ENCODE measurements around the gene RASA3. TPM values are rescaled to one million over a fixed set of nuclear protein-coding genes. Genes with fewer than 3 reads are reported as not detected.

Gene RASA3
- total RNA-seq, 1 experiment from 2014 or later: 22.3 TPM

DNA sequence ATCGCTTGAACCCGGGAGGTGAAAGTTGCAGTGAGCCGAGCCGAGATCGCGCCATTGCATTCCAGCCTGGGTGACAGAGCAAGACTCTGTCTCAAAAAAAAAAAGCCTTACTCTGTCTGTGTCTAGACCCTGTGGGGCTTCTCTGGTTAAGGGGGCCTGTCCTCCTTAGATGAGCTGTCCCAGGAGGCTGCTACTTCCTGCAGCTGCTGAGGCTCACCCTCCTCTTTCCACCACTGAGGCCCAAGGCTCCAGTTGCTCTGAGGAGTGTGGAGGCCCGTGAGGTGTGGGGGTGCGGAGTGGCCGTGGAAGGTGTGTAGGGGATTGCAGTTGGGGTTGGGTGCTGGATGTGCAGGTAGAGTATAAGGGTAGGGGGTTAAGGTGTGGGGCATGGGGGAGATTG is 22.1 kb upstream of the RASA3 start:
- H3K4me3 Mint-ChIP-seq: no peak overlapping the region
- DNase-seq (ENCODE audit: low spot score) (no peak), ATAC-seq (no peak)
- ChIA-PET CTCF (no interaction called here), POLR2A (no interaction called here)
- H3K9me3 Mint-ChIP-seq: peaks cover 8% of the 10 kb centered on the region
- TF ChIP-seq TCF7 (CRISPR knock-in tag; IDR thresholded peaks at IDR 0.05; ENCODE audit: low read depth): no peak
- TF ChIP-seq NR3C1 (CRISPR knock-in tag; conservative IDR thresholded peaks at IDR 0.05; ENCODE audit: low read depth): no peak
- no peak for TF ChIP-seq ELF4 (CRISPR knock-in tag; IDR thresholded peaks at IDR 0.05; ENCODE audit: low read depth)
- TF ChIP-seq IRF2 (CRISPR knock-in tag; IDR thresholded peaks at IDR 0.05; ENCODE audit: borderline replicate concordance, low read depth): no peak
- no peak for TF ChIP-seq GABPB1 (CRISPR knock-in tag; IDR thresholded peaks at IDR 0.05)
- TF ChIP-seq, protein P1, sequence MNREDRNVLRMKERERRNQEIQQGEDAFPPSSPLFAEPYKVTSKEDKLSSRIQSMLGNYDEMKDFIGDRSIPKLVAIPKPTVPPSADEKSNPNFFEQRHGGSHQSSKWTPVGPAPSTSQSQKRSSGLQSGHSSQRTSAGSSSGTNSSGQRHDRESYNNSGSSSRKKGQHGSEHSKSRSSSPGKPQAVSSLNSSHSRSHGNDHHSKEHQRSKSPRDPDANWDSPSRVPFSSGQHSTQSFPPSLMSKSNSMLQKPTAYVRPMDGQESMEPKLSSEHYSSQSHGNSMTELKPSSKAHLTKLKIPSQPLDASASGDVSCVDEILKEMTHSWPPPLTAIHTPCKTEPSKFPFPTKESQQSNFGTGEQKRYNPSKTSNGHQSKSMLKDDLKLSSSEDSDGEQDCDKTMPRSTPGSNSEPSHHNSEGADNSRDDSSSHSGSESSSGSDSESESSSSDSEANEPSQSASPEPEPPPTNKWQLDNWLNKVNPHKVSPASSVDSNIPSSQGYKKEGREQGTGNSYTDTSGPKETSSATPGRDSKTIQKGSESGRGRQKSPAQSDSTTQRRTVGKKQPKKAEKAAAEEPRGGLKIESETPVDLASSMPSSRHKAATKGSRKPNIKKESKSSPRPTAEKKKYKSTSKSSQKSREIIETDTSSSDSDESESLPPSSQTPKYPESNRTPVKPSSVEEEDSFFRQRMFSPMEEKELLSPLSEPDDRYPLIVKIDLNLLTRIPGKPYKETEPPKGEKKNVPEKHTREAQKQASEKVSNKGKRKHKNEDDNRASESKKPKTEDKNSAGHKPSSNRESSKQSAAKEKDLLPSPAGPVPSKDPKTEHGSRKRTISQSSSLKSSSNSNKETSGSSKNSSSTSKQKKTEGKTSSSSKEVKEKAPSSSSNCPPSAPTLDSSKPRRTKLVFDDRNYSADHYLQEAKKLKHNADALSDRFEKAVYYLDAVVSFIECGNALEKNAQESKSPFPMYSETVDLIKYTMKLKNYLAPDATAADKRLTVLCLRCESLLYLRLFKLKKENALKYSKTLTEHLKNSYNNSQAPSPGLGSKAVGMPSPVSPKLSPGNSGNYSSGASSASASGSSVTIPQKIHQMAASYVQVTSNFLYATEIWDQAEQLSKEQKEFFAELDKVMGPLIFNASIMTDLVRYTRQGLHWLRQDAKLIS (CRISPR knock-in tag; IDR thresholded peaks at IDR 0.05; ENCODE audit: borderline replicate concordance): no peak
- TF ChIP-seq RELA (CRISPR knock-in tag; IDR thresholded peaks at IDR 0.05; ENCODE audit: borderline replicate concordance): no peak
- TF ChIP-seq, protein P2, sequence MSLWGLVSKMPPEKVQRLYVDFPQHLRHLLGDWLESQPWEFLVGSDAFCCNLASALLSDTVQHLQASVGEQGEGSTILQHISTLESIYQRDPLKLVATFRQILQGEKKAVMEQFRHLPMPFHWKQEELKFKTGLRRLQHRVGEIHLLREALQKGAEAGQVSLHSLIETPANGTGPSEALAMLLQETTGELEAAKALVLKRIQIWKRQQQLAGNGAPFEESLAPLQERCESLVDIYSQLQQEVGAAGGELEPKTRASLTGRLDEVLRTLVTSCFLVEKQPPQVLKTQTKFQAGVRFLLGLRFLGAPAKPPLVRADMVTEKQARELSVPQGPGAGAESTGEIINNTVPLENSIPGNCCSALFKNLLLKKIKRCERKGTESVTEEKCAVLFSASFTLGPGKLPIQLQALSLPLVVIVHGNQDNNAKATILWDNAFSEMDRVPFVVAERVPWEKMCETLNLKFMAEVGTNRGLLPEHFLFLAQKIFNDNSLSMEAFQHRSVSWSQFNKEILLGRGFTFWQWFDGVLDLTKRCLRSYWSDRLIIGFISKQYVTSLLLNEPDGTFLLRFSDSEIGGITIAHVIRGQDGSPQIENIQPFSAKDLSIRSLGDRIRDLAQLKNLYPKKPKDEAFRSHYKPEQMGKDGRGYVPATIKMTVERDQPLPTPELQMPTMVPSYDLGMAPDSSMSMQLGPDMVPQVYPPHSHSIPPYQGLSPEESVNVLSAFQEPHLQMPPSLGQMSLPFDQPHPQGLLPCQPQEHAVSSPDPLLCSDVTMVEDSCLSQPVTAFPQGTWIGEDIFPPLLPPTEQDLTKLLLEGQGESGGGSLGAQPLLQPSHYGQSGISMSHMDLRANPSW (CRISPR knock-in tag; conservative IDR thresholded peaks at IDR 0.05; ENCODE audit: low read depth): no peak
- no peaks in the 10 kb centered on the region for H3K36me3 Mint-ChIP-seq
- H3K4me1 Mint-ChIP-seq: no peaks in the 10 kb centered on the region
- H3K27ac Mint-ChIP-seq: no peak overlapping the region
- no peaks in the 10 kb centered on the region for H3K27me3 Mint-ChIP-seq (ENCODE audit: low read depth)

DNA sequence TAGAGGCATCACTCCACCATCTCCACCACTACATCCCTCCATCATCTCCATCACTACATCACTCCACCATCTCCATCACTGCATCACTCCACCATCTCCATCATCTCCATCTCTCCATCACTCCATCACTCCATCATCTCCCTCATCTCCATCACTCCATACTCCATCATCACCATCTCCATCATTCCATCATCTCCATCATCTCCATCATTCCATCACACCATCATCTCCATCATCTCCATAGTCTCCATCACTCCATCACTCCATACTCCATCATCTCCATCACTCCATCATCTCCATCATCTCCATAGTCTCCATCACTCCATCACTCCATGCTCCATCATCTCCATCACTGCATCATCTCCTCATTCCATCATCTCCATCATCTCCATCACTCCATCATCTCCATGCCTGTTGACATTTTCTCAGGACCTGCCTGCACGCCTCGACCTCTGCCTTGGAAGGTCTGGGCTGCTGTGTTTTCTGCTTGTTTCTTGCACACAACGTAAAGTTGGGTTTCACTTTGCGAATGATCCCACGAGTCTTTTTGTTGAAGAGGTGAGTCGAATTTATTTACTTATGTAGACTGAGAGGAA is 21.2 kb upstream of the RASA3 start:
- ChIA-PET POLR2A (no interaction called here), CTCF (no interaction called here)
- H3K4me3 Mint-ChIP-seq: no peak overlapping the region
- ATAC-seq (no peak), DNase-seq (ENCODE audit: low spot score) (no peak)
- peaks cover 8% of the 10 kb centered on the region for H3K9me3 Mint-ChIP-seq
- H3K27me3 Mint-ChIP-seq (ENCODE audit: low read depth): no peaks in the 10 kb centered on the region
- H3K4me1 Mint-ChIP-seq: no peaks in the 10 kb centered on the region
- H3K36me3 Mint-ChIP-seq: no peaks in the 10 kb centered on the region
- no peak overlapping the region for H3K27ac Mint-ChIP-seq
- TF ChIP-seq, protein P3, sequence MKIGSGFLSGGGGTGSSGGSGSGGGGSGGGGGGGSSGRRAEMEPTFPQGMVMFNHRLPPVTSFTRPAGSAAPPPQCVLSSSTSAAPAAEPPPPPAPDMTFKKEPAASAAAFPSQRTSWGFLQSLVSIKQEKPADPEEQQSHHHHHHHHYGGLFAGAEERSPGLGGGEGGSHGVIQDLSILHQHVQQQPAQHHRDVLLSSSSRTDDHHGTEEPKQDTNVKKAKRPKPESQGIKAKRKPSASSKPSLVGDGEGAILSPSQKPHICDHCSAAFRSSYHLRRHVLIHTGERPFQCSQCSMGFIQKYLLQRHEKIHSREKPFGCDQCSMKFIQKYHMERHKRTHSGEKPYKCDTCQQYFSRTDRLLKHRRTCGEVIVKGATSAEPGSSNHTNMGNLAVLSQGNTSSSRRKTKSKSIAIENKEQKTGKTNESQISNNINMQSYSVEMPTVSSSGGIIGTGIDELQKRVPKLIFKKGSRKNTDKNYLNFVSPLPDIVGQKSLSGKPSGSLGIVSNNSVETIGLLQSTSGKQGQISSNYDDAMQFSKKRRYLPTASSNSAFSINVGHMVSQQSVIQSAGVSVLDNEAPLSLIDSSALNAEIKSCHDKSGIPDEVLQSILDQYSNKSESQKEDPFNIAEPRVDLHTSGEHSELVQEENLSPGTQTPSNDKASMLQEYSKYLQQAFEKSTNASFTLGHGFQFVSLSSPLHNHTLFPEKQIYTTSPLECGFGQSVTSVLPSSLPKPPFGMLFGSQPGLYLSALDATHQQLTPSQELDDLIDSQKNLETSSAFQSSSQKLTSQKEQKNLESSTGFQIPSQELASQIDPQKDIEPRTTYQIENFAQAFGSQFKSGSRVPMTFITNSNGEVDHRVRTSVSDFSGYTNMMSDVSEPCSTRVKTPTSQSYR (CRISPR knock-in tag; IDR thresholded peaks at IDR 0.05): no peak
- TF ChIP-seq ZNF121 (CRISPR knock-in tag; IDR thresholded peaks at IDR 0.05) (no peak), NFE2L1 (CRISPR knock-in tag; IDR thresholded peaks at IDR 0.05) (no peak), ZNF219 (CRISPR knock-in tag; IDR thresholded peaks at IDR 0.05; ENCODE audit: borderline replicate concordance) (no peak), FOXK1 (CRISPR knock-in tag; IDR thresholded peaks at IDR 0.05) (no peak), ZNF317 (CRISPR knock-in tag; IDR thresholded peaks at IDR 0.05; ENCODE audit: borderline replicate concordance, low read depth) (no peak), SOX15 (CRISPR knock-in tag; IDR thresholded peaks at IDR 0.05) (no peak), SMAD3 (CRISPR knock-in tag; IDR thresholded peaks at IDR 0.05; ENCODE audit: borderline replicate concordance) (no peak), EMX1 (CRISPR knock-in tag; IDR thresholded peaks at IDR 0.05) (no peak)
- TF ChIP-seq, protein P4, sequence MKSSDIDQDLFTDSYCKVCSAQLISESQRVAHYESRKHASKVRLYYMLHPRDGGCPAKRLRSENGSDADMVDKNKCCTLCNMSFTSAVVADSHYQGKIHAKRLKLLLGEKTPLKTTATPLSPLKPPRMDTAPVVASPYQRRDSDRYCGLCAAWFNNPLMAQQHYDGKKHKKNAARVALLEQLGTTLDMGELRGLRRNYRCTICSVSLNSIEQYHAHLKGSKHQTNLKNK (CRISPR knock-in tag; IDR thresholded peaks at IDR 0.05): no peak
- TF ChIP-seq, protein P5, sequence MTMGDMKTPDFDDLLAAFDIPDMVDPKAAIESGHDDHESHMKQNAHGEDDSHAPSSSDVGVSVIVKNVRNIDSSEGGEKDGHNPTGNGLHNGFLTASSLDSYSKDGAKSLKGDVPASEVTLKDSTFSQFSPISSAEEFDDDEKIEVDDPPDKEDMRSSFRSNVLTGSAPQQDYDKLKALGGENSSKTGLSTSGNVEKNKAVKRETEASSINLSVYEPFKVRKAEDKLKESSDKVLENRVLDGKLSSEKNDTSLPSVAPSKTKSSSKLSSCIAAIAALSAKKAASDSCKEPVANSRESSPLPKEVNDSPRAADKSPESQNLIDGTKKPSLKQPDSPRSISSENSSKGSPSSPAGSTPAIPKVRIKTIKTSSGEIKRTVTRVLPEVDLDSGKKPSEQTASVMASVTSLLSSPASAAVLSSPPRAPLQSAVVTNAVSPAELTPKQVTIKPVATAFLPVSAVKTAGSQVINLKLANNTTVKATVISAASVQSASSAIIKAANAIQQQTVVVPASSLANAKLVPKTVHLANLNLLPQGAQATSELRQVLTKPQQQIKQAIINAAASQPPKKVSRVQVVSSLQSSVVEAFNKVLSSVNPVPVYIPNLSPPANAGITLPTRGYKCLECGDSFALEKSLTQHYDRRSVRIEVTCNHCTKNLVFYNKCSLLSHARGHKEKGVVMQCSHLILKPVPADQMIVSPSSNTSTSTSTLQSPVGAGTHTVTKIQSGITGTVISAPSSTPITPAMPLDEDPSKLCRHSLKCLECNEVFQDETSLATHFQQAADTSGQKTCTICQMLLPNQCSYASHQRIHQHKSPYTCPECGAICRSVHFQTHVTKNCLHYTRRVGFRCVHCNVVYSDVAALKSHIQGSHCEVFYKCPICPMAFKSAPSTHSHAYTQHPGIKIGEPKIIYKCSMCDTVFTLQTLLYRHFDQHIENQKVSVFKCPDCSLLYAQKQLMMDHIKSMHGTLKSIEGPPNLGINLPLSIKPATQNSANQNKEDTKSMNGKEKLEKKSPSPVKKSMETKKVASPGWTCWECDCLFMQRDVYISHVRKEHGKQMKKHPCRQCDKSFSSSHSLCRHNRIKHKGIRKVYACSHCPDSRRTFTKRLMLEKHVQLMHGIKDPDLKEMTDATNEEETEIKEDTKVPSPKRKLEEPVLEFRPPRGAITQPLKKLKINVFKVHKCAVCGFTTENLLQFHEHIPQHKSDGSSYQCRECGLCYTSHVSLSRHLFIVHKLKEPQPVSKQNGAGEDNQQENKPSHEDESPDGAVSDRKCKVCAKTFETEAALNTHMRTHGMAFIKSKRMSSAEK (CRISPR knock-in tag; IDR thresholded peaks at IDR 0.05; ENCODE audit: borderline replicate concordance): no peak
- TF ChIP-seq, protein P6, sequence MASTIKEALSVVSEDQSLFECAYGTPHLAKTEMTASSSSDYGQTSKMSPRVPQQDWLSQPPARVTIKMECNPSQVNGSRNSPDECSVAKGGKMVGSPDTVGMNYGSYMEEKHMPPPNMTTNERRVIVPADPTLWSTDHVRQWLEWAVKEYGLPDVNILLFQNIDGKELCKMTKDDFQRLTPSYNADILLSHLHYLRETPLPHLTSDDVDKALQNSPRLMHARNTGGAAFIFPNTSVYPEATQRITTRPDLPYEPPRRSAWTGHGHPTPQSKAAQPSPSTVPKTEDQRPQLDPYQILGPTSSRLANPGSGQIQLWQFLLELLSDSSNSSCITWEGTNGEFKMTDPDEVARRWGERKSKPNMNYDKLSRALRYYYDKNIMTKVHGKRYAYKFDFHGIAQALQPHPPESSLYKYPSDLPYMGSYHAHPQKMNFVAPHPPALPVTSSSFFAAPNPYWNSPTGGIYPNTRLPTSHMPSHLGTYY (CRISPR knock-in tag; IDR thresholded peaks at IDR 0.05): no peak
